GM12801 (cell line): ENCODE results near the gene OSBPL9.

Source experiments
- CTCF ChIP-seq: IDR thresholded peaks from one replicate; pipeline ENCODE4 v1.5.1; 2011; ENCODE audit warnings: control low read depth; ENCODE audit not compliant: insufficient read length; ENCODE audit errors: extremely low read depth

The OSBPL9 gene

GRCh38 chr1:51705035-51705434 is 88.1 kb downstream of the OSBPL9 start:
- TF ChIP-seq CTCF = no peak

GRCh38 chr1:51708911-51709760 is 92.2 kb downstream of the OSBPL9 start:
- no peak for TF ChIP-seq CTCF

GRCh38 chr1:51709951-51710350 is 93.1 kb downstream of the OSBPL9 start:
- TF ChIP-seq CTCF = no peak

- TF ChIP-seq CTCF = no peak
These were observed 95.7 kb downstream of the OSBPL9 start for GRCh38 chr1:51712590-51712989.

GRCh38 chr1:51714374-51715019 is 97.6 kb downstream of the OSBPL9 start:
- TF ChIP-seq CTCF = no peak

GRCh38 chr1:51715369-51715768 is 98.5 kb downstream of the OSBPL9 start:
- TF ChIP-seq CTCF = no peak

- no peak for TF ChIP-seq CTCF
These were observed 99.9 kb downstream of the OSBPL9 start for GRCh38 chr1:51716746-51717145.
